ENCODE measurements around the gene SVIL.
"Not testable (repeated sequence)": the region's sequence is repeated elsewhere in the genome, so short reads cannot be mapped to it uniquely, and the experiment has no call there.

DNA sequence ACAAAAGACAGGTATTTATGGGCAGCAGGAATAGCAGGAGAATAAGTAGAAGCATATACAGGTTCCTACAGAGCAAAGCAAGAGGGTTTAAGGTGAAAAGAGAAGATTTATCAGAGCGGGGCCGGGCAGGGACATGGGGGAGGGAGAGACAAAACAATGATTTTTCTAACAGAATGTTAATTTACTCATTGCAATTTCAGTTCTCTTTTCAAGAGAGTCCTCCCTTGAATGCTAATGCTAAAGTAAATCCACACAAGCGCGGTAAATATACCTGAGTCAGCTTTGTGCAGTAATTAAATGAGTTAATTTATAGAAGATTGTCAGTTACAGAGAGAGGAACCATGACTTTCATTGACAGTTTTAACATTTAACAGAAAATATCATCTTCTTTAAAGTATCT, 127.0 kb downstream of the SVIL start:
- TF ChIP-seq, protein P1, sequence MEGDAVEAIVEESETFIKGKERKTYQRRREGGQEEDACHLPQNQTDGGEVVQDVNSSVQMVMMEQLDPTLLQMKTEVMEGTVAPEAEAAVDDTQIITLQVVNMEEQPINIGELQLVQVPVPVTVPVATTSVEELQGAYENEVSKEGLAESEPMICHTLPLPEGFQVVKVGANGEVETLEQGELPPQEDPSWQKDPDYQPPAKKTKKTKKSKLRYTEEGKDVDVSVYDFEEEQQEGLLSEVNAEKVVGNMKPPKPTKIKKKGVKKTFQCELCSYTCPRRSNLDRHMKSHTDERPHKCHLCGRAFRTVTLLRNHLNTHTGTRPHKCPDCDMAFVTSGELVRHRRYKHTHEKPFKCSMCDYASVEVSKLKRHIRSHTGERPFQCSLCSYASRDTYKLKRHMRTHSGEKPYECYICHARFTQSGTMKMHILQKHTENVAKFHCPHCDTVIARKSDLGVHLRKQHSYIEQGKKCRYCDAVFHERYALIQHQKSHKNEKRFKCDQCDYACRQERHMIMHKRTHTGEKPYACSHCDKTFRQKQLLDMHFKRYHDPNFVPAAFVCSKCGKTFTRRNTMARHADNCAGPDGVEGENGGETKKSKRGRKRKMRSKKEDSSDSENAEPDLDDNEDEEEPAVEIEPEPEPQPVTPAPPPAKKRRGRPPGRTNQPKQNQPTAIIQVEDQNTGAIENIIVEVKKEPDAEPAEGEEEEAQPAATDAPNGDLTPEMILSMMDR (IDR thresholded peaks at IDR 0.05; ENCODE audit: low read length) = not testable (repeated sequence)
- not testable (repeated sequence) for TF ChIP-seq EZH2 (IDR thresholded peaks at IDR 0.05; ENCODE audit: borderline replicate concordance, low read length)

Measured in OCI-LY1 (cell line).